ENCODE data around the gene KLC4.
"Not testable (repeated sequence)": the region's sequence is repeated elsewhere in the genome, so short reads cannot be mapped to it uniquely, and the experiment has no call there.

The KLC4 gene

DNA sequence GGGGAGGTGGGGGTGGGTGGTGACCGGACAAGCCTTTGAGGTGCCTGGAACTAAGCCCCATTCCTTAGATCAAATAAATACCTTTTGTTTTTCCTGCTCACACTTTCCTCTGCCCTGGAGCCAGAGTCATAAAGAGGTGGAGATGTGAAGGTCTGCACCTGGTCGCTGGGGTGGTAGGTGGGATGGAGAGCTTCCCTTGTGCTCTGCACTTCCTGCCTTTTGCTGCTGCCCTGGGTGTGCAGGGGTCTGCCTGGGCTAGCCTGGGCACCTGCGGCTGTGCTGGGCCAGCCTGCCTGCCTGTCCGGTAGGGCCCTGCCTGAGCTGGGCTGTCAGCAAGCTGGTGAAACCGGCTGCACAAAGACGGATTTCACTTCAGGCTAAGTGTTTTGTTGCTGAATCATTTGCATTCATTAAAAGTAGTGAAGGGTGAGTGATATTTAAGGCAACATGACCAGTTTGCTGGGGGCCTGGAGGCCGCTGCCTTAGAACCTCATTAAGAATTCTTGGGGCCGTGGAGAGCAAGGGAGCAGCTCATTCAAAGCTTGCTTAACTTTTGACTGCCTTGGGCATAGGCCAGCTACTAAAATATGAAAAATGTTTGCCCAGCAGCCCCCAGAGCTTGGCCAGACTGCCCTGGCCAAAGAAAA, 37.1 kb downstream of the KLC4 start:
- DNase-seq = no peak

- no peak for DNase-seq
Measured at GRCh38 chr6:43097098-43097489, 37.7 kb downstream of the KLC4 start.

DNA sequence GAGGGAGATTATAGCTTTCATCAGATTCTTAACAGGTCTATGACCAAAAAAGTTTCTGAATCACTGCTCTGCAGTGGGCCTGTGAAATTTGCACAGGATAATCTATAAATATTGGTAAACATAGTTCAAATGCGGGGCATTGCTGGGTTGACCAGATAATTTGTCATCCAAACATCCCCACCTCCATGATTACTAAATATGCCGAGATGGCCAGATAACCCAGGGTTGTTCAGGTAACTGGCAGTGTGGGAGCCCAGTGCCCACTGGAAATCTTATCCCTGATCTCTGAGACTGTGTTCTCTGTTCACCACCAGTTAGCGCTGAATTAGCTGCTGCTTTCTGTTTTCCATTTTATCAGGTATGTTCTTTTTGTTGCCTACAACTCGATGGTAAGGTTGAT, 38.1 kb downstream of the KLC4 start:
- no peak for DNase-seq

DNA sequence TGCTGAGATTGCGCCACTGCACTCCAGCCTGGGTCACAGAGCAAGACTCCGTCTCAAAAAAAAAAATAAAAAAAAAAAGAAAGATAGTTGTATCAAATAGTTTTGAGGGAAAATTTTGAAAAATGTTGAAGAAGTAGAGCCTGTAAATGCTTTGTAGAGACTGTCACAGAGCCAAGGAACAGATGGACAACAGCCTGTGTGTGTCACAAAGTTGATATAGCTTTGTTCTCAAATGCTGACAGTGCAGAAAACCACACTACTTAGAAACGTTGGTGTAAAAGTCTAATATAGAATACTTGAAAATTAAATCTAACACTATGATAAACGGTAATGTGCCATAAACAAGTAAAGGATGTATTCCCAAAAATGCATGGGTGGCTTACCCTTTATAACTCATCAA, 42.1 kb downstream of the KLC4 start:
- DNase-seq = no peak

GRCh38 chr6:43103253-43103876, 43.9 kb downstream of the KLC4 start:
- DNase-seq = no peak

- no peak for DNase-seq
Measured at GRCh38 chr6:43105538-43106222, 46.2 kb downstream of the KLC4 start.

DNA sequence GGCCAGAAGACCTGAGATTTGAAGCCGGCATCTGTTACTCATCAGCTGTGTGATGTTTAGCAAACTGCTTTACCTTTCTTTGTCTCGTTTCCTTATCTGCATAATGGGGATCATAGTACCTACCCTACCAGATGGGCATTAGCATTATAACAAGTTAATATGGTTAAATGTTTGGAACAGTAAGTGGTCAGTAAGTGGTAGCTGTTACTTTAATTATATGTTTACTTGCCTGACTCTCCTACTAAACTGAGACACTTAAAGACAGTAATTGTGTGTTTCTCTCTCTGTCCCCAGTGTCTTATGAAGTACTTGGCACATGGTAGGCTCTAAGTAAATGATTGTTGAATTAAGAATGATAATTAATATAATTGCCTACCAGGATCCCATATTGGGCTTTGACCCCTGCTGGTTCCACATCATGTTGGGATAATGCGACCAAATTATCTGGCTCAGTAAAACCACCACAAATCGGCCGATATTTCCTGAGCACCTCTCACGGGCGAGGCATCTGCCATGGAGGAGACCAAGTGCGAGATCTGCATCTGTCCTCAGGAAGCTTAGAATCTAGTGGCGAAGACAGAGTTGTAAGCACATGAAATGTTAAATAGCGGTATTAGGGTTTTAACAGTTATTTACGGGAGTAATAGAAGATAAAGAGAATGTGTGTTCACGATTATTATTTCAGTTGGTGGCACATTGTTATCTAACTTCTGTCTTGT, 48.1 kb downstream of the KLC4 start:
- DNase-seq = no peak

GRCh38 chr6:43113431-43114260, 54.2 kb downstream of the KLC4 start:
- DNase-seq = no peak

GRCh38 chr6:43115365-43115764, 55.9 kb downstream of the KLC4 start:
- no peak for DNase-seq

DNA sequence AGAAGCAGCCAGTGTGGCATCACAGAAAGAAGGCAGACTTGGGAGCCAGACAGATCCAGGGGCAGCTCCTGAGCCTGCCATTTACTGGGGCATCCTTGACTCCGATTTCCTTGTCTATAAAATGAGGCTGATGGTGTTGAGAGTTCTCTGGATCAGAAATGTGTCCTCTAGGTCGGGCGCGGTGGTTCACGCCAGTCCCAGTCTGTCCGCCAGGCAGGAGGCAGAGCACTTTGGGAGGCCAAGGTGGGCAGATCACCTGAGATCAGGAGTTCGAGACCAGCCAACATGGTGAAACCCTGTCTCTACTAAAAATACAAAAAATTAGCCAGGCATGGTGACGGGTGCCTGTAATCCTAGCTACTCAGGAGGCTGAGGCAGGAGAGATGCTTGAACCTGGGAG, 58.0 kb downstream of the KLC4 start:
- not testable (repeated sequence) for DNase-seq

DNA sequence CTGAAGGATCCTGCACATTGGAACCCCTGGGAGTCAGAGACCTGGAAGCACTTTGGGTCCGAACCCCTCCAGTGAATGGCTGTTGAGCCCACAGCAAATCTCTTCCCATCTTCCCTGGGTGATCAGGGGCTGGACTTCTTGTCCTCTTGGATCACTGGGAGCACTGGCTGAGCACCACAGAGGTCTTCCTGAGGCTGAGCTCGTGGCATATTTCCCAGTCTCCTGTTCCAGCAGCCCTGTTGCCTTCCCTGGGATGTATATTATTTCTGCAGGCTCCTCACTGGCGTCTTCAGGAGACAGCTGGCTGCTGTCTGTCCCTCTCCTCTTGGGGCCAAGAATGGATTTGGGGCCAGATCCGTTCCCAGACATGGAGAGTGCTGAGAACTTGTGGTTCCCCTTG, 60.1 kb downstream of the KLC4 start:
- DNase-seq = no peak

DNA sequence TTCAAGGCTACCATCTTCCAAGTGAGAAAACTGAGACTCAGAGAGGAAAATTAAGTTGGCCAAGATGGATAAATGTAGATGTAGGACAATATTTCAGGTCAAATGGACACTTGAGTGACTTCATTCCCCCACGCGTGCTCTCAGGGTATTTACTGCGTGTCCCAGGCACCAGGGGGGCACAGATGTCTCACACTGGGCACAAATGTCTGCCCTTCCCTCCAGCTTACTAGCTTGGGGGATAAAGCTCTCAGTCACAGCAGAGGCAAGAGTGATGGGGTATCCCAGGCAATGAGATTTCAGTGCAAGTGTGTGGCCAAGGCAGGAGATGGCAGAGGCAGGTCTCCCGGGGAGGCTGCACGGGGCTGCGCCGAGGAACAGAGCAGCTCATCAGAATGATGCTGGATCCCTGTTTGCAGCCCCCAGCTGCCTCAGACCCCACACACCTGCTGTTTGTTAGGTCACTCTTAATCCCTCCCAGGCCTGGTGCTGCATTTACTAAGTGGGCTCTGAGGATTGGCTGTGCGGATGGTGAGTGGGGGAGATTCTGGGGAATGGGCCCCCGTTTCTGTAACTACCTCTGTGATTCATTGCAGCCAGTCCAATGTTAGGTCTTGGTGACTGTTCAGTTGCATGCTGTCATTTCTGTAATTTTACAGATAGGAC, 60.8 kb downstream of the KLC4 start:
- no peak for DNase-seq

- no peak for DNase-seq
Measured at GRCh38 chr6:43120944-43121913, 61.8 kb downstream of the KLC4 start.

- no peak for DNase-seq
Measured at GRCh38 chr6:43122146-43122545, 62.7 kb downstream of the KLC4 start.

DNA sequence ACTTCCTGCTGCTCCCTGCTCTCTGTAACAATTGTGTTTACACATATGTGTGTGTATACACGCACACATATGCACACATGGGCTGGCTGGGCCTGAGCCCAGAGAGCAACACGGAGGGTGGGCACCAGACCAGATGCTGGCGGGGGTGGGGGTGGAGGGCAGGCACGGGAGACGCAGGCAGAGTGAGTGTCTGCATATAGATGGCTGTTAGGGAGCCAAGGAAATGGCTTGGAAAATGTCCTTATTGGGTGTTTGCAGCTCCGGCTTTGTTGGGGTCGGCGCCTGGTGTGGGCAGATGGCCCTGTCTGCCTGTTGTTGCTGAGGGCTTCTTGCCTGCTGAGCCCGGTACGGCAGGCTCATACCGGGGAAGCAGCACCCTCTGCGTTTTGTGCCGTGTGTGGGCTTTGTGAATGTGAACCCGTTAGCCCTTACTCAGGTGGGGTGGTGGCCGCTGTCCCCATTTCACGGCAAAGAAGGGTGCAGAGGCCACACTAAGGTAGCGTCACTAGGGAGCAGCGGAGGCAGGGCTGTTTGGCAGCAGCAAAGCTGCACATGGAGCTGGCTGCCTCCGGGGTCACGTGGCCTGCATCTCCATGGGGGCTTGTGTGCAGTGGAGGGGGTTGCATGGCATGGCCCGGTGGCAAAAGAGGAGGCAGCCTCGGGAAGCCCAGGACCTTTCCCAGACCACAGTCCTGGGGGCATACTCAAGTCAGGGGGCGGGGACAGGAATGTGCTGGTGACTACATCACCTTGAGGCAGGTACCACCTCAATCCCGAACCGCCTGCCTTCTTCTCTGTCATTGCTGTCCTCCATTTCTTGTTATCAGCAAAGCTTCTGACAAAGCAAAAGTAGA, 64.3 kb downstream of the KLC4 start:
- no peak for DNase-seq

- no peak for DNase-seq
Measured at GRCh38 chr6:43124481-43124880, 65.0 kb downstream of the KLC4 start.
